ENCODE results near the gene C10orf53. TPM values are rescaled to one million over a fixed set of nuclear protein-coding genes. Genes with fewer than 3 reads are reported as not detected.

C10orf53 gene
- total RNA-seq, 2 experiments from 2014 or later, result not detected

GRCh38 chr10:49735848-49736563 is 56.6 kb downstream of the C10orf53 start:
- DNase-seq, result no peak
- no peaks in the 10 kb centered on the region for H3K27me3 Mint-ChIP-seq
- H3K4me1 Mint-ChIP-seq, result no peaks in the 10 kb centered on the region
- no peak overlapping the region for H3K4me3 Mint-ChIP-seq
- H3K27ac Mint-ChIP-seq, result no peak overlapping the region
- no peaks in the 10 kb centered on the region for H3K36me3 Mint-ChIP-seq
- no peaks in the 10 kb centered on the region for H3K9me3 Mint-ChIP-seq

GRCh38 chr10:49736564-49737113 is 57.2 kb downstream of the C10orf53 start:
- no peaks in the 10 kb centered on the region for H3K27me3 Mint-ChIP-seq
- no peak for DNase-seq
- H3K36me3 Mint-ChIP-seq, result no peaks in the 10 kb centered on the region
- H3K9me3 Mint-ChIP-seq, result no peaks in the 10 kb centered on the region
- no peaks in the 10 kb centered on the region for H3K4me1 Mint-ChIP-seq
- H3K4me3 Mint-ChIP-seq, result no peak overlapping the region
- no peak overlapping the region for H3K27ac Mint-ChIP-seq

GRCh38 chr10:49737474-49738201 is 58.2 kb downstream of the C10orf53 start:
- Mint-ChIP-seq H3K4me3 (no peak overlapping the region), H3K4me1 (no peaks in the 10 kb centered on the region), H3K36me3 (no peaks in the 10 kb centered on the region), H3K9me3 (no peaks in the 10 kb centered on the region), H3K27ac (no peak overlapping the region), H3K27me3 (no peaks in the 10 kb centered on the region)
- no peak for DNase-seq

GRCh38 chr10:49738616-49739360 is 59.3 kb downstream of the C10orf53 start:
- no peaks in the 10 kb centered on the region for H3K4me1 Mint-ChIP-seq

GRCh38 chr10:49739426-49739825 is 60.0 kb downstream of the C10orf53 start:
- Mint-ChIP-seq H3K4me3 (no peak overlapping the region), H3K9me3 (no peaks in the 10 kb centered on the region), H3K27ac (no peak overlapping the region), H3K36me3 (no peaks in the 10 kb centered on the region), H3K27me3 (no peaks in the 10 kb centered on the region), H3K4me1 (no peaks in the 10 kb centered on the region)
- DNase-seq, result no peak

More at GRCh38 chr10:49738616-49739360, 59.3 kb downstream of the C10orf53 start:
- H3K27ac Mint-ChIP-seq, result no peak overlapping the region
- no peak for DNase-seq
- no peak overlapping the region for H3K4me3 Mint-ChIP-seq
- no peaks in the 10 kb centered on the region for H3K27me3 Mint-ChIP-seq
- no peaks in the 10 kb centered on the region for H3K9me3 Mint-ChIP-seq
- no peaks in the 10 kb centered on the region for H3K36me3 Mint-ChIP-seq

- H3K27ac Mint-ChIP-seq, result no peak overlapping the region
- DNase-seq, result no peak
- H3K36me3 Mint-ChIP-seq, result no peaks in the 10 kb centered on the region
- H3K27me3 Mint-ChIP-seq, result no peaks in the 10 kb centered on the region
- no peaks in the 10 kb centered on the region for H3K4me1 Mint-ChIP-seq
- no peaks in the 10 kb centered on the region for H3K9me3 Mint-ChIP-seq
- no peak overlapping the region for H3K4me3 Mint-ChIP-seq
Measured at GRCh38 chr10:49740346-49741107, 61.1 kb downstream of the C10orf53 start.

- Mint-ChIP-seq H3K27me3 (no peaks in the 10 kb centered on the region), H3K4me3 (no peak overlapping the region), H3K9me3 (no peaks in the 10 kb centered on the region), H3K36me3 (no peaks in the 10 kb centered on the region), H3K4me1 (no peaks in the 10 kb centered on the region), H3K27ac (no peak overlapping the region)
- no peak for DNase-seq
Measured at GRCh38 chr10:49741108-49741995, 61.9 kb downstream of the C10orf53 start.

GRCh38 chr10:49742683-49743463 is 63.4 kb downstream of the C10orf53 start:
- no peaks in the 10 kb centered on the region for H3K9me3 Mint-ChIP-seq
- H3K4me1 Mint-ChIP-seq, result no peaks in the 10 kb centered on the region
- DNase-seq, result no peak
- H3K27me3 Mint-ChIP-seq, result no peaks in the 10 kb centered on the region
- H3K36me3 Mint-ChIP-seq, result no peaks in the 10 kb centered on the region
- no peak overlapping the region for H3K27ac Mint-ChIP-seq
- no peak overlapping the region for H3K4me3 Mint-ChIP-seq

- no peaks in the 10 kb centered on the region for H3K4me1 Mint-ChIP-seq
- H3K9me3 Mint-ChIP-seq, result no peaks in the 10 kb centered on the region
- no peak for DNase-seq
- no peak overlapping the region for H3K4me3 Mint-ChIP-seq
- H3K27ac Mint-ChIP-seq, result no peak overlapping the region
- H3K27me3 Mint-ChIP-seq, result no peaks in the 10 kb centered on the region
- no peaks in the 10 kb centered on the region for H3K36me3 Mint-ChIP-seq
Measured at GRCh38 chr10:49743464-49744075, 64.1 kb downstream of the C10orf53 start.

GRCh38 chr10:49744091-49744685 is 64.7 kb downstream of the C10orf53 start:
- H3K4me3 Mint-ChIP-seq, result no peak overlapping the region
- H3K27ac Mint-ChIP-seq, result no peak overlapping the region
- no peaks in the 10 kb centered on the region for H3K36me3 Mint-ChIP-seq
- no peaks in the 10 kb centered on the region for H3K9me3 Mint-ChIP-seq
- no peak for DNase-seq
- H3K27me3 Mint-ChIP-seq, result no peaks in the 10 kb centered on the region
- no peaks in the 10 kb centered on the region for H3K4me1 Mint-ChIP-seq

- Mint-ChIP-seq H3K9me3 (no peaks in the 10 kb centered on the region), H3K27me3 (no peaks in the 10 kb centered on the region)
- DNase-seq, result no peak
Measured at GRCh38 chr10:49744924-49745605, 65.6 kb downstream of the C10orf53 start.

GRCh38 chr10:49745756-49746155 is 66.3 kb downstream of the C10orf53 start:
- H3K9me3 Mint-ChIP-seq, result no peaks in the 10 kb centered on the region
- H3K4me1 Mint-ChIP-seq, result no peaks in the 10 kb centered on the region
- no peak for DNase-seq
- H3K27ac Mint-ChIP-seq, result no peak overlapping the region
- H3K4me3 Mint-ChIP-seq, result no peak overlapping the region
- no peaks in the 10 kb centered on the region for H3K36me3 Mint-ChIP-seq
- H3K27me3 Mint-ChIP-seq, result no peaks in the 10 kb centered on the region

More at GRCh38 chr10:49744924-49745605, 65.6 kb downstream of the C10orf53 start:
- no peaks in the 10 kb centered on the region for H3K4me1 Mint-ChIP-seq
- no peak overlapping the region for H3K4me3 Mint-ChIP-seq
- no peaks in the 10 kb centered on the region for H3K36me3 Mint-ChIP-seq
- H3K27ac Mint-ChIP-seq, result no peak overlapping the region

Measured in activated naive CD8-positive, alpha-beta T cell treated with anti-CD3 and anti-CD28 coated beads for 36 hours (primary cell).